HG03442 (cell line): Measurements from ENCODE around the gene ZP2.
"Not testable (repeated sequence)": the region's sequence is repeated elsewhere in the genome, so short reads cannot be mapped to it uniquely, and the experiment has no call there.

Source experiments
- ATAC-seq: cut with Tn5 transposase; IDR thresholded peaks from one replicate; pipeline ENCODE4 v1.9.1; 2021; ENCODE audit warnings: mild to moderate bottlenecking, moderate library complexity; ENCODE audit not compliant: unreplicated experiment

Gene ZP2

DNA sequence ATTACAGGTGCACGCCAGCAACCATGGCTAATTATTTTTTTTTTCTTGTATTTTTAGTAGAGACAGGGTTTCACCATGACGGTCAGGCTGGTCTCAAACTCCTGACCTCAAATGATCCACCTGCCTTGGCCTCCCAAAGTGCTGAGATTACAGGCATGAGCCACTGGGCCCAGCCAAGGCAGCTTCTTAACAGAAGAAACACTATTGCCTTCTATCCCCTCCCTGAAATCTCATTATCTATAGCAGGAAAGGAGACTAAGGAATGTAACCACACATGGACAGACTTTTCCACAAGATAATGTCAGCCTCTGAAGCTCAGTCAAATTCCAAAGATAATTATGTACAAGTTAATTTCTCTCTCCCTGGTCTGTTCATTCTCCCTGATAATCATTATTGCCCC is 5.7 kb upstream of the ZP2 start:
- ATAC-seq = no peak

DNA sequence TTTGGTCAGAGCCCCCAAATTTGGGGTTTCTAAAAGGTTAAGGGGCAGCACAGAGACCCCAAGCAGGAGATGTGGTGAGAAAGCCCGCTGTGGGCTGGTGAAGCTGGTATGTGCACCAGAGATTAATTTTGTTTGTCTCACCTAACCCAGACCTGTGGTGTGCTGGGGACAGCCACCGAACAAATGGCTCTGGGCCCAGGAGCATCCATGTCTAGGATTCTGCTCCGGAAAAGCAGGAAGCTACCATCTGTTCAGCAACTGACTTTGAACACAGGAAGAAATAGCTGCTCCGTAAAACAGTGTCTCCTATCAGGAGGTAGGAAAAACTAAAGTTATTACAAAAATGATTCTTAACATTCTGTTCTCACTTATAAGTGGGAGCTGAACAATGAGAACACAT is 2.7 kb upstream of the ZP2 start:
- ATAC-seq = no peak

DNA sequence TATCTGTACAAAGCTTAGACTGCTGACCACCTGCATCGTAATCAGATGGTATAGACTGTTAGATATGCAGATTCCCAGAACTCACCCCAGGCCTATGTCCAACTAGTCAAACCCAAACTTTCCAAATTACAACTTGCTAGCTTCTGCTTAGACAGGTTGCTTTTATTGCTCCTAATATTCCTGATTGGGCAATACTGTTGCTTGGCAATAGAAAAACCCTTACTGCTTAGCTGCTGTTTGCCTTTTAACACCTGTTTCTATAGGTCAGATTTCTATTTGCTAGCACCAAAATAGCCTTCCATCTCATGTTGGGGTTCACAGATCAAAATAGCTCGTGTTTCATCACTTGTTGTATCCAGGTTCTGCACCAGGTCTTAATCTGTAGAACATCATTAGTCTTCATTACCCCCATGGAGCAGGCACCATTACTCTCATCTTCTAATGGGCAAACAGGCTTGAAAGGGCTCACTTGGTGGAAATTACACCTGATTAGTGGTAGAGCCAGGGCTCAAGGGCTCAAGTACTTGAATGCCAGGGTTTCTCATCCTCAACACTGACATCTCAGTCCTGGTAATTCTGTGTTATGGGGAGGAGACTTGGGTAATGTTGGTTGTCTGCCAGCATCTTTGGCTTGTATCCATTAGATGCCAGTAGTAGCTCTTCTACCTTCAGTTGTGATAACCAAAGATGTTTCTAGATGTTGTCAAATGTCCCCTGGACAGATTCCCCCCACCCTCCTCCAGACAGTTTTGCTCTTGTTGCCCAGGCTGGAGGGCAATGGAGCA is 2.7 kb downstream of the ZP2 start:
- ATAC-seq = no peak

DNA sequence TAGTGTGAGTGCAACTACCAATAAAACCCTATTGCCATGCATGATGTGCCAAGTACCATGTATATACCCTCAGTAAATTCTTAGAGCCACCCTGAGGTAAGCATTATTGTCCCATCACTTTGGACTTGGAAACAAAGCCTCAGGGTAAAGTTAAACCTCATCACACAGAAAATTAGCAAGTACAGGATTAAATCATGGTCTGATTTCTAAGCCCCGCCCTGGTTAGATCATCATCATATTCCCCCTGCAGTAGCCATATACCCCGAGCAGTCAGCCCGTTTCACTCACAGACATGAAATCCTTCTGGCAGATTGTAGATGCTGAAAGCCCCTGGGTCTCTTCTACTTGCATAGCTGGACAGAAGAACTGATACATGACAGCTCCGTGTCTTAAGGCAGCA is 4.8 kb downstream of the ZP2 start:
- no peak for ATAC-seq

DNA sequence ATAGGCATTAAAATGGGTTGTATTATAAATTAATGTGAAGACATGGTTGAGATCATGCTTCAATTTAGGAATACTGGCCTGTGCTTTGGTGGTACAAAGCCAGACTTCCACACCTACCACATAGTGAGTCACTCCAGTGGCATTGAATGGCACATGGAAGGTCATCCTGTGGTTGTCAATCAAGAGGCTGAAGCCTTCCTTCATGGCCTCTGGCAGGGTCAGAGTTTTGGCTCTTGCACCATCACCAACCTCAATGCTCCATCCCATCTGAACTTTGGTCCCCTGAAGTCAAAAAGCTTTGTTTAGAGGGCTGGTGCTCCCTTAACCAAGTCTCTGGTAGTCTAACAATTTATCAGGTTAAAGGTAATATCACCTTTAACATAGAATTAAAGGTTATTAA is 6.1 kb downstream of the ZP2 start:
- ATAC-seq = no peak

DNA sequence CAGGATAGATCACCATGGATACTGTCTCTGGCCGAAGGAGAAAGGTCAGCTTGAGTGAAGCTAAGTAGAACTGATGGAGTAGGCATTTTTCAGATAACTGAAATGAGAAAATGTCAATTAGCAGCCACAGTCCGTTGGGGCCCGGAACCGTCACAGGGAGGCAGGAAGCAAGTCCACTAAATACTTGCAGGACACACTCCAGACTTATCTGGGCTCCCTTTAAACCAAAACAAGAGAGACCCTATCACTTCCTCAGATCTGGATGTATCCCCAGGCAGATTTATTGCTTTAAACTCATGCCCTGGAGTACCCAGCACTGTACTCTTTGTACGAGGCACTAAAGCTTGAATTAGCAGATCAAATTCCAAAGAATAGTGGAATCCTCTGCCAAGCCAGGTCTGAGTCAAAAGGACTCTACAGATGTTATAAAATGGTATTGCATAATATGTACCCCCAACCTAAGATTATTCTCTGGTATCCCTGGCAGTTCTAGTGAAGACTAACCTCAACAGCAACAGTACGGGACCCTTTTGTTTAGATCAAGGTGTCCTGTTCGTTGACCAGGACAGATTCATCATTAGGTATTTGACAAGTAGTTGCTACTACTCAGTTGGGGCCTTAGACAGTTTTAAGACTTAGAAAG is 8.1 kb downstream of the ZP2 start:
- no peak for ATAC-seq

DNA sequence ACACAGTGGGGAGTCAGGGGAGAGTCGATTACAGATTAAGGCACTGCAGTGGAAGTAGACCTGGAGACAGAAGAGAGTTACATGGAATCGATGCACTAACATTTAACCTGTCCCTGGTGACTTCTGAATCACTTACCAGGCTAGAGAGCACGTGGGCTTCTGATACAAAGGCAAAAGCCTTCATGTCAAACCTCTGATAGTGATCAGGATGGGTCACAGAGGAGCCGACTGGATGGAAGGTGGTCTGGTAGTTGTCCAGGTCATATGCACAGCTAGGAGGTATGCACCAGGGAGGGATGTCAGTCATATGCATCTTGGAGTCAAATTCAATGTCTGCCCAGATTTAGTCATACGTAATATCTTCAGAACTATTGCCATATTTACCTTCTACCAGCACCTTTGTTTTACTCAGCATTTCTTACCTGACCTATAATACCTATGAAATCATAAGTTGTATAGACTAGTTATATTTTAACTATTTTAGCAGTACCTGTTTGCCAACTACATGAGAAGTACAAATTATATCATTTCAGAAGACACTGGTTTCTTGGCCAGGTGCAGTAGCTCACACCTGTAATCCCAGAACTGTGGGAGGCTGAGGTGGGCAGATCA is 11.7 kb downstream of the ZP2 start:
- ATAC-seq = no peak

DNA sequence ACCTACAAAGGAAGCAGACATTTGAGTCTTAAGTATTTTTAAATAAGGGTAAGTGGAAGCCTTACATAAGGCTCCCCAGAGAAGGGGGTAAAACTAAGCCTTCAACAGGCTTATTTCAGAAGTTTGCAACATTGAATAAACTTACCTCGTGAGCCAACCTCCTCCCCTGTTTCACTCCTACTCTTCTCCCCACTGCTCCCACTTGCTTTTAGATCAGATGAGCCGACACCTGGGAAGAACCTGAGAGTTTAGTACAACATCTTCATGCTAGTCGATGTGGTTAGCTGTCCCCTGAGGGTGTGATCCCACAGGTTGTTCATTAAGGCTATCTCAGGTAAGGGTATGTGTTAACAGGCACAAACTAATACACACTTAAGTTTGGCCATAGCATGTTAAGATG is 13.8 kb downstream of the ZP2 start:
- ATAC-seq = no peak

DNA sequence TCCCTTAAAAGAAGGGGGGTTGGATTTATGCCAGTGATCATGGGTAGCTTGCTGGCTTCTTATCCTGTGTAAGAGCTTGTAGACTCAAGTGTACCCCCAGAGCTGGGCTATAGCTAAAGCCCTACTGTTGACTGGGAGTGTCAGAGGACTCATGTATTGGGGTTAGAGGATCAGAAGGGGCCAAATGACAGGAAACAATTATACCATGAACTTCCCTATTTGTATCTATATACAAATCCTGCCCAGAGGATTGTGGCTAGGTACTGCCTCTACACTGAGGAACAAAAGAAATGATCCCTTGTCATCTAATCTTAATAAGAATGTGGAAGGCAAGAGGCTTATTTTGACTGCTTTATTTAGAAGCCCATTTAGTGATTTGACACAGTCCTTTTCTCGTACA is 14.3 kb downstream of the ZP2 start:
- no peak for ATAC-seq

DNA sequence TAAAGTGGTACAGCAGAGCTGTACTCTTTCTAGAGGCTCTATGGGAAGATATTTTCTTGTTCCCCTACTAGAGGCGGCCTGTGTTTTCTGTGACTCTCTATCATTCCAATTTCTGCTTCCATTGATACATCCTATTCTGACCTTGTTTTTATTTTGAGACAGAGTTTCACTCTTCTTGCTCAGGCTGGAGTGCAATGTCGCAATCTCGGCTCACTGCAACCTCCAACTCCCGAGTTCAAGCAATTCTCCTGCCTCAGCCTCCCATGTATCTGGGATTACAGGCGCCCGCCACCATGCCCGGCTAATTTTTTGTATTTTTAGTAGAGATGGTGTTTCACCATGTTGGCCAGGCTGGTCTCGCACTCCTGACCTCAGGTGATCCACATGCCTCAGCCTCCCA is 16.0 kb downstream of the ZP2 start:
- not testable (repeated sequence) for ATAC-seq

DNA sequence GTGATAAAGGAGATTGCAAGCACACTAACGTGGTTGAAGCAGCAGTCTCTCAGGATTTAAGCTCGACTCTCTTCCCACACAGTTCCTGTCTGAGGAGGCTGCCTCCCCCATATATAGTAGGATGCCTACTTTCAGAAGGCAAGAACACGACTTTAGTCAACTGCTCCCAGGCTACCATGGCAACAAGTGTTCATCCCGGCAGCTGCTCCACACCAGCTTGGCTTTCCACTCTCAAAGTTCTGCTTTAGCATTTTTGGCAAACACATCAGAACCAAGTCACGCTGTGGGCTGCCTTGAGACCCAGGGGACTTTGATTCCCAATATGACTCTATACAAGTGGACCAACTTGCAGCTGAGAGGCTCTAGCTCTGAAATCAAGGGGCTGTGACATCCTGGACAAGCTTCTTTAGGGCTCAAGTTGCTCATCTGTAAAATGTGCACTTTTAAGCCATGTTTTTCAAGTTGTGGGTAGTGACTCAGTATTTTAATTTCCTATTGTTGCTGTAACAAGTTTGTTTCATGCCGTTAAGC is 16.5 kb downstream of the ZP2 start:
- ATAC-seq = no peak

DNA sequence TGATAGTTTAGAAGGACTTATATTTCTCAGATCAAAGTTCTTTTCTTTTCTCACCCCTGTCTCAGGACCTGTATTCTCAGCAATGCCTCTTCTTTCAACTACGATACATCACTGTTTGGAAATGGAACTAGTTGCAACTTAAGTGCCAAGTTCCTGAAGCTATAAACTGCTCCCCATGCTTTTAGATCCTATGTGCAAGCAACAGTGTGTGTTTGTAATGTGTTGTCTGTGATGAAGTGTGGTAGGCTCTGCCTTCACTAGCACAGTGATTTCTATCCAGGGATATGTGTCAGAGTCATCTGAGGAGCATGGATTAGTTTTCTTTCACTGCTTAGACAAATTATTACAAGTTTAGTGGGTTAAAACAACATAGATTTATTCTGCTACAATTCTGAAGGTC is 18.4 kb downstream of the ZP2 start:
- ATAC-seq = no peak

DNA sequence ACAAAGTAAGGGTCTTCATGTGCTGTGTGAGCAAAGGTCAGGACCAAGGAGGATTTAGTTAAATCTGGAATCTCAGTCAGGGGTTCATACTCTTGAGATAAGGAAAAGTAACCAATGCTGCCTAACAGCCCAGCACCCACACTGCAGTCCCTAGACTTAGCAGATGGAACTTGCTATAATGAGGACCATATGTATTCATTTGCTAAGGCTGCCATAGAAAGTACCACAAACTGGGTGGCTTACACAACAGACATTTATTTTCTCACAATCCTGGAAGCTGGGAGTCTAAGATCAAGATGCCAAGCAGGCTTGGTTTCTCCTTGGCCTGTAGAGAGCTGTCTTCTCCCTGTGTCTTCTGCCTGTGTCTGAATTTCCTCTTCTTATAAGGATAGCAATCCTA is 20.8 kb downstream of the ZP2 start:
- no peak for ATAC-seq

DNA sequence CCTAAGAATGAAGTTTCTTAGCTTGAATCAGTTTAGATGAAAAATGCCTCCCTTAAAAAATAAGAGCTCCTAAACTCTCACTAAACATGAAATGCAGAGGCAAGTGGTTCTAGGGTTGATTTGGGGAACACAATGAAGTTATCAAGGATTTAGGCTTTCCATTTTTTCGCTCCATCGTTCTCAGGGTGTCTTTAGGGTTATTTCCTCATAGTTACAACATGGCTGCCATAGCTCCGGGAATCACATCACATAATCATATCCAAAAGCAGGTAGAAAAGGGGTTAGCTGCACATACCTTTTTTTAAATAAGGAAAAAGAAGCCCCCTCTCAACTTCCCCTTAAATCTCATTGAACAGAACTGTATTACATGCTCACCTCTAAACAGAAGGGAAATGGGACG is 21.4 kb downstream of the ZP2 start:
- no peak for ATAC-seq

DNA sequence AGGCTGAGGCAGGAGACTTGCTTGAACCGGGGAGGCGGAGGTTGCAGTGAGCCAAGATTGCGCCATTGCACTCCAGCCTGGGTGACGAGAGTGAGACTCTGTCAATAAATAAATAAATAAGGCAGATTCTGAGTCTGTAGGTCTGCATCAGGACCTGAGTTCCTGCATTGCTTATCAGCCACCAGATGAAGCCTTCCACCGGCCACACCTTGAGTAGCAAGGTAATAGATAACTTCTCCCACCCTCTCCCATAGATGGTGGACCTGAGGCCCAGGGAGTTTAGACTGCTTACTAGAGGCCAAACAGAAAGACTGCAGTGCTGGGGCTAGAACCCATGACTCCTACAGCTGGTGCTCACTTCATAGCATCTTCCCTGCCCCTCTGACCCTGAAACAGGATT is 22.1 kb downstream of the ZP2 start:
- no peak for ATAC-seq

DNA sequence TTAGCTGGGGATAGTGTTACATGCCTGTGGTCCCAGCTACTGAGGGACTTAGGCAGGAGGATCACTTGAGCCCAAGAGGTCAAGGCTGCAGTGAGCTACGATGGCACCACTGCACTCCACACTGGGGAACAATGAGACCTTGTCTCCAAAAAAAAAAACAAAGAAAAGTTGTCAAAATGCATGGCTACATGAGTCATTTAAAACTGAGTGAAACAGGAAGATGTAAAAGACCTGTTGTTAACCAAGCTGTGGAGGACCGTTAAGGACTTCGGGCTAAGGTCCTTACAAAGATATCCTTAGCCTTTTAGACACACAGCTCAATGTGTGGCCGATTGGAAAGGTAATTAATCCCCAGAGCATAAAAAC is 25.1 kb downstream of the ZP2 start:
- no peak for ATAC-seq

DNA sequence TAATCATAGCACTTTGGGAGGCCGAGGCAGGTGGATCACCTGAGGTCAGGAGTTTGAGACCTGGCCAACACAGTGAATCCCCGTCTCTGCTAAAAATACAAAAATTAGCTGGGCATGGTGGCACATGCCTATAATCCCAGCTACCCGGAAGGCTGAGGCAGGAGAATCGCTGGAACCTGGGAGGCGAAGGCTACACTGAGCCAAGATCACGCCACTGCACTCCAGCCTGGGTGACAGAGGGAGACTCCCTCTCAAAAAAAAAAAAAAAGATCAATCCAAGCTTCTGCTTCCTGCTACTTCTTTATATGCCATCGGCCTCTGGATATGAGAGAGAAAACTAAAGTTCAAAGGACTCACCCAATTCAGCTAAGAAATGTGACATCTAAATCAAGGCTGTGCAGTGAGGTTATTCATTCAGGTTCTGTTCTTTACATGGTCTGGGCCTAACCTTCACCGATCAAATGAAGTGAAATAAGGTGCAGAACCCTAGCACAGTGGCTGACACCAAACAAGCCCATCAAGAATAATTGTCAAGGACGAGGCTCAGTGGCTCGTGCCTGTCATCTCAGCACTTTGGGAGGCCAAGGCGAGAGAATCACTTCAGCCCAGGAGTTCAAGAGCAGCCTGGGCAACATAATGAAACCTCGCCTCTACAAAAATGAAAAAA is 25.6 kb downstream of the ZP2 start:
- ATAC-seq = no peak

DNA sequence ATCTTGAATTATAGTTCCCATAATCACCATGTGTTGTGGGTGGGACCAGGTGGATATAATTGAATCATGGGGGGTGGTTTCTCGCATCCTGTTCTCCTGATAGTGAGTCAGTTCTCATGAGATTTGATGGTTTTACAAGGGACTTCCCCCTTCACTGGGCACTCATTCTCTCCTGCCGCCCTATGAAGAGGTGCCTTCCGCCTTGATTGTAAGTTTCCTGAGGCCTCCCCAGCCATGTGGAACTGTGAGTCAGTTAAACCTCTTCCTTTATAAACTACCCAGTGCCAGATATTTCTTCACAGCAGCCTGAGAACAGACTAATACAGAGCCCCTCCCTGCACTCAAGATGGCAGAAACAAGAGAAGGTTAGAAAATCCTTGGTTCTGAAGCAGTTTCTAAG is 26.5 kb downstream of the ZP2 start:
- no peak for ATAC-seq

DNA sequence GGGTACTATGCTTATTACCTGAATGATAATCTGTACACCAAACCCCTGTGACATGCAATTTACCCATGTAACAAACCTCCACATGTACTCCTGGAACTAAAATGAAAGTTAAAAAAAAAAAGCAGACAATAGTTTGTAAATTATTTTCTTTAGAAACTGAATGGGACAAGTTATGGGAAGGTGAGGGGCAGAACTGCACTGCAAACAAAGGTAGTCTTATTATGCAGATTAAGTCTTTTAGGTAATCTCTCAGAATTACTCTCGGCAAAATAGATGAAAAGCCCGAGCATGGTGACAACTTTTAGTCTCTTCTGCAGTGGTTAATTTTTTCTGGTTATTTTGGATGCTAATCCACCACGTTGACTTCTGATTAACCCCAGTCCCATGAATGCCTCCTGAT is 27.4 kb downstream of the ZP2 start:
- ATAC-seq = no peak

DNA sequence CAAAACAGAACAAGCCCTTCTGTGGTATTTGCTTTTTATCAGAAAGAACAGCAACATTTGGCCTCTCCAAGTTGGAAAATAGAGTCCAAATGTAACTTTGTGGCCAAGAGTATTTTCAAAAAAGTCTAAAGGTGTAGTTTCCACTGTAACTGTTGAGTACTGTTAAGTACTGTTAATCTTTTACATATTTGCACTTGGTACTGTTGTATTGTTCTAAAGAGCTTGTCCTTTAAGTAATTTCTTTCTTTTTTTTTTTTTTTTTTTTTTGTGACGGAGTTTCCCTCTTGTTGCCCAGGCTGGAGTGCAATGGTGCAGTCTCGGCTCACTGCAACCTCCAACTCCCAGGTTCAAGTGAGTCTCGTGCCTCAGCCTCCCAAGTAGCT is 31.4 kb downstream of the ZP2 start:
- no peak for ATAC-seq

DNA sequence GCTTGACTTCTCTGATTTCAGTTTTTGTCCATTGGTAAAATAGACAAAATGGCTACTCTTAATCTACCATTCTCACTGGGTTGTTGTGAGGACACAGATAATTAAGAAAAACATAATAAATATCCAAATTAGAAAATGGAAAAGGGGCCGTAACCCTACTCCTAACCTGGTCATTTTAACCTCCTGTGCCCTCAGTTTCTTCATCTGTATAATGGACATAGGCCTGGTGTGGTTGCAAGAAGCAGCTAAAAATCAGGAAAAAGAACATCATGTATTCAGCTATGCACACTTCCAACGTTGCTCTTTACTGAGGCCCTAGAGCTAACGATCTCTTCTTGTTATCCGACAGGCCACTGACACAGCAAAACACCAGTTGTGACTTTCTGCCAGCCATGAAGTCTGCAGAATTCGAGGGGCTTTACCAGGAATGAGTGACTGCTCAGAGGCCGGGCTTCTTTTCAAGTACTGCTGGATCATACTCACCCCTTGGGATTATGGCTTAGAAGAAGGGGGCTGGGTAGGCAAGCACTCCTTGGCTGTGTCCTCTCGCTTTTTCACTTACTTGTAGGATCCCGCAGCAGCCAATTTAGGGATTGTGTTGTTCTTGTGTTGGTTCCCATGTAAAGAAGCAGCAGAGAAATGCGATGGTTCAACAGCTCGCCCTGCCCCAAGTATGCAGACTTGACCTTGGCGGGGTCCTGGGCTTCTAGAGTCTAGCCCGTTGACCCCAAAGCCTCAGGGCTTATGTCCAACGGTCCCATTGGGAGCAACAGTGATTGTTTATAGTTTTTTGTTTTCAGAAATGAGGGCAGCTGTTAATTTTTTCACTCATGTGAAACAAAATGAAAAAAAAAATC is 32.0 kb downstream of the ZP2 start:
- ATAC-seq = no peak
